ENCODE results near the gene FOXJ2.

FOXJ2 gene

GRCh38 chr12:8093291-8093690, 60.8 kb downstream of the FOXJ2 start:
- Histone ChIP-seq H2AFZ (ENCODE audit: low read depth, low read length) (no peak overlapping the region), H3K79me2 (ENCODE audit: insufficient read depth, low read length) (peaks cover 12% of the 10 kb centered on the region), H3K9ac (ENCODE audit: low read depth, low read length) (no peak overlapping the region), H3K36me3 (ENCODE audit: insufficient read depth, low read length) (peaks cover 91% of the 10 kb centered on the region), H4K20me1 (ENCODE audit: insufficient read depth, low read length) (no peaks in the 10 kb centered on the region), H3K9me3 (ENCODE audit: insufficient read depth, low read length, severe bottlenecking) (no peaks in the 10 kb centered on the region), H3K27me3 (ENCODE audit: insufficient read depth, low read length, poor library complexity) (no peaks in the 10 kb centered on the region), H3K4me2 (ENCODE audit: insufficient read depth, low read length) (no peak overlapping the region), H3K27ac (ENCODE audit: low read length) (no peak overlapping the region), H3K4me3 (ENCODE audit: low read depth in 1 of 2, low read length in 2 of 2) (no peak overlapping the region), H3K4me1 (ENCODE audit: insufficient read depth, low read length) (peaks cover 1% of the 10 kb centered on the region; the same call in 1 of the 2 replicates)
- TF ChIP-seq EZH2 (IDR thresholded peaks at IDR 0.05; ENCODE audit: borderline replicate concordance, low read depth, low read length, severe bottlenecking) (no peak), CTCF (IDR thresholded peaks at IDR 0.05; ENCODE audit: borderline replicate concordance, extremely low read depth, low read length, poor library complexity, severe bottlenecking) (no peak)
- ATAC-seq (ENCODE audit: insufficient read depth, low read depth) (no peak), DNase-seq (no peak)

GRCh38 chr12:8096281-8096915, 63.9 kb downstream of the FOXJ2 start:
- Histone ChIP-seq H3K4me3 (ENCODE audit: low read depth in 1 of 2, low read length in 2 of 2) (no peak overlapping the region), H3K9ac (ENCODE audit: low read depth, low read length) (no peak overlapping the region), H4K20me1 (ENCODE audit: insufficient read depth, low read length) (no peaks in the 10 kb centered on the region), H3K9me3 (ENCODE audit: insufficient read depth, low read length, severe bottlenecking) (no peaks in the 10 kb centered on the region), H3K36me3 (ENCODE audit: insufficient read depth, low read length) (peaks cover 62% of the 10 kb centered on the region), H2AFZ (ENCODE audit: low read depth, low read length) (no peak overlapping the region), H3K27me3 (ENCODE audit: insufficient read depth, low read length, poor library complexity) (no peaks in the 10 kb centered on the region), H3K79me2 (ENCODE audit: insufficient read depth, low read length) (no peaks in the 10 kb centered on the region), H3K4me2 (ENCODE audit: insufficient read depth, low read length) (no peak overlapping the region), H3K27ac (ENCODE audit: low read length) (no peak overlapping the region), H3K4me1 (ENCODE audit: insufficient read depth, low read length) (no peaks in the 10 kb centered on the region)
- TF ChIP-seq CTCF (IDR thresholded peaks at IDR 0.05; ENCODE audit: borderline replicate concordance, extremely low read depth, low read length, poor library complexity, severe bottlenecking) (no peak), EZH2 (IDR thresholded peaks at IDR 0.05; ENCODE audit: borderline replicate concordance, low read depth, low read length, severe bottlenecking) (no peak)
- ATAC-seq (ENCODE audit: insufficient read depth, low read depth): no peak
- no peak for DNase-seq

- no peak overlapping the region for H3K27ac ChIP-seq (ENCODE audit: low read length)
- no peaks in the 10 kb centered on the region for H3K9me3 ChIP-seq (ENCODE audit: insufficient read depth, low read length, severe bottlenecking)
- no peaks in the 10 kb centered on the region for H4K20me1 ChIP-seq (ENCODE audit: insufficient read depth, low read length)
- H3K4me3 ChIP-seq (ENCODE audit: low read depth in 1 of 2, low read length in 2 of 2): no peak overlapping the region
- DNase-seq: no peak
- H3K9ac ChIP-seq (ENCODE audit: low read depth, low read length): no peak overlapping the region
- peaks cover 35% of the 10 kb centered on the region for H3K36me3 ChIP-seq (ENCODE audit: insufficient read depth, low read length)
- no peaks in the 10 kb centered on the region for H3K79me2 ChIP-seq (ENCODE audit: insufficient read depth, low read length)
- TF ChIP-seq EZH2 (IDR thresholded peaks at IDR 0.05; ENCODE audit: borderline replicate concordance, low read depth, low read length, severe bottlenecking) (no peak), CTCF (IDR thresholded peaks at IDR 0.05; ENCODE audit: borderline replicate concordance, extremely low read depth, low read length, poor library complexity, severe bottlenecking) (no peak)
- ATAC-seq (ENCODE audit: insufficient read depth, low read depth): no peak
- no peak overlapping the region for H2AFZ ChIP-seq (ENCODE audit: low read depth, low read length)
- no peaks in the 10 kb centered on the region for H3K27me3 ChIP-seq (ENCODE audit: insufficient read depth, low read length, poor library complexity)
- no peak overlapping the region for H3K4me2 ChIP-seq (ENCODE audit: insufficient read depth, low read length)
- H3K4me1 ChIP-seq (ENCODE audit: insufficient read depth, low read length): no peaks in the 10 kb centered on the region
Measured at GRCh38 chr12:8099235-8099634, 66.7 kb downstream of the FOXJ2 start.
